Liver (tissue), 9 donors: ENCODE results near the gene COL24A1. TPM values are rescaled to one million over a fixed set of nuclear protein-coding genes. Genes with fewer than 3 reads are reported as not detected.

ENCODE experiments used
- DNase-seq: peaks from one replicate; pipeline ENCODE4 v3.0.0-alpha.2; 2017; ENCODE audit warnings: low spot score
- H3K27ac ChIP-seq, 2 donors: one replicate each; pipeline ENCODE4 v1.7.0; 2013; ENCODE audit warnings: inconsistent platforms in 2 of 2, low read length in 2 of 2, control low read depth in 1 of 2, low read depth in 1 of 2, mild to moderate bottlenecking in 1 of 2
- H3K27me3 ChIP-seq, 4 donors: one replicate each; pipeline versions ENCODE4 v1.6.1 to v1.7.0; 2013; ENCODE audit warnings: low read length in 3 of 4, inconsistent platforms in 1 of 4, mild to moderate bottlenecking in 1 of 4, moderate library complexity in 1 of 4; ENCODE audit not compliant: control insufficient read depth in 4 of 4, insufficient read depth in 4 of 4
- H3K36me3 ChIP-seq, 4 donors: one replicate each; pipeline versions ENCODE4 v1.6.1 to v1.7.0; 2013; ENCODE audit warnings: low read length in 3 of 4, mild to moderate bottlenecking in 3 of 4, low read depth in 1 of 4, moderate library complexity in 1 of 4; ENCODE audit not compliant: control insufficient read depth in 4 of 4, insufficient read depth in 3 of 4
- H3K4me1 ChIP-seq, 4 donors: one replicate each; pipeline versions ENCODE4 v1.6.1 to v1.7.0; 2013; ENCODE audit warnings: low read length in 3 of 4, mild to moderate bottlenecking in 3 of 4, moderate library complexity in 1 of 4; ENCODE audit not compliant: control insufficient read depth in 4 of 4, insufficient read depth in 4 of 4
- H3K4me3 ChIP-seq, 3 donors: one replicate each; pipeline versions ENCODE4 v1.6.1 to v1.7.0; 2013; ENCODE audit warnings: low read length in 3 of 3, control low read depth in 1 of 3, low read depth in 1 of 3, mild to moderate bottlenecking in 1 of 3
- H3K9ac ChIP-seq, 2 donors: one replicate each; pipeline ENCODE4 v1.7.0; 2013; ENCODE audit warnings: low read length in 2 of 2, mild to moderate bottlenecking in 2 of 2, moderate library complexity in 2 of 2, control low read depth in 1 of 2, low read depth in 1 of 2
- H3K9me3 ChIP-seq, 4 donors: one replicate each; pipeline versions ENCODE4 v1.6.1 to v1.7.0; 2013; ENCODE audit warnings: low read length in 3 of 4; ENCODE audit not compliant: control insufficient read depth in 4 of 4
- CTCF ChIP-seq: fragments of 150-350 bp; IDR thresholded peaks from 2 replicates; pipeline ENCODE4 v1.5.1; 2017; ENCODE audit warnings: improper control_type of control experiment, low read depth, low read length; ENCODE audit not compliant: missing input control
- EGR1 ChIP-seq, 2 donors: IDR thresholded peaks; 2 replicates each; pipeline ENCODE4 v1.6.1; 2016 to 2018; ENCODE audit warnings: antibody characterized with exemption in 2 of 2, low read depth in 2 of 2
- FOXA1 ChIP-seq: IDR thresholded peaks from 2 replicates; pipeline ENCODE4 v1.6.1; 2016; ENCODE audit warnings: antibody characterized with exemption
- FOXA2 ChIP-seq: IDR thresholded peaks from 2 replicates; pipeline ENCODE4 v1.6.1; 2016; ENCODE audit warnings: antibody characterized with exemption
- GABPA ChIP-seq, 2 donors: IDR thresholded peaks in 1 of 2; conservative IDR thresholded peaks in 1 of 2; 2 replicates each; pipeline ENCODE4 v1.6.1; 2016; ENCODE audit warnings: antibody characterized with exemption in 2 of 2, mild to moderate bottlenecking in 1 of 2, moderate library complexity in 1 of 2
- HNF4A ChIP-seq, 2 donors: conservative IDR thresholded peaks; 2 replicates each; pipeline ENCODE4 v1.6.1; 2016; ENCODE audit warnings: antibody characterized with exemption in 2 of 2, mild to moderate bottlenecking in 2 of 2
- HNF4G ChIP-seq: IDR thresholded peaks from 2 replicates; pipeline ENCODE4 v1.6.1; 2016; ENCODE audit warnings: antibody characterized with exemption
- JUND ChIP-seq, 2 donors: IDR thresholded peaks; 2 replicates each; pipeline ENCODE4 v1.6.1; 2016; ENCODE audit warnings: antibody characterized with exemption in 2 of 2
- RAD21 ChIP-seq, 2 donors: IDR thresholded peaks; 2 replicates each; pipeline ENCODE4 v1.6.1; 2016; ENCODE audit warnings: antibody characterized with exemption in 2 of 2, mild to moderate bottlenecking in 2 of 2
- REST ChIP-seq: IDR thresholded peaks from 2 replicates; pipeline ENCODE4 v1.6.1; 2016; ENCODE audit warnings: antibody characterized with exemption, mild to moderate bottlenecking
- RXRA ChIP-seq, 2 donors: IDR thresholded peaks; 2 replicates each; pipeline ENCODE4 v1.6.1; 2017 to 2018; ENCODE audit warnings: antibody characterized with exemption in 2 of 2, mild to moderate bottlenecking in 1 of 2
- SP1 ChIP-seq: IDR thresholded peaks from 2 replicates; pipeline ENCODE4 v1.6.1; 2018; ENCODE audit warnings: antibody characterized with exemption, mild to moderate bottlenecking
- TAF1 ChIP-seq: conservative IDR thresholded peaks from 2 replicates; pipeline ENCODE4 v1.6.1; 2016; ENCODE audit warnings: antibody characterized with exemption, mild to moderate bottlenecking
- YY1 ChIP-seq: IDR thresholded peaks from 2 replicates; pipeline ENCODE4 v1.6.1; 2016; ENCODE audit warnings: antibody characterized with exemption, mild to moderate bottlenecking
- WGBS: extraction: QIAGEN DNeasy Blood & Tissue Kit; methylation state at CpG from one replicate; pipeline ENCODE4 v1.1.7; 2013; 5-methylcytosine and 5-hydroxymethylcytosine counted together
- polyA plus RNA-seq, 2 donors: library from polyadenylated mRNA; stranded (reverse) in 1 of 2; unstranded in 1 of 2; fragments of 200-250 nt in 1 of 2; fragments of >200 nt in 1 of 2; fragmentation: Nextera tagmentation in 1 of 2; extraction: Ambion mirVana in 1 of 2; gene quantifications; one replicate each; pipeline versions ENCODE4 v1.2.1 to v1.2.3, GENCODE V29; 2013 to 2015
- total RNA-seq, 2 donors: library from RNA; depleted of rRNA; stranded (reverse); fragments of >200 nt; gene quantifications; one replicate each; pipeline ENCODE4 v1.2.3, GENCODE V29; 2014
- TF ChIP-seq, protein P1 (sequence below): IDR thresholded peaks from 2 replicates; pipeline ENCODE4 v1.6.1; 2016; ENCODE audit warnings: antibody characterized with exemption
- TF ChIP-seq, protein P2 (sequence below): IDR thresholded peaks from 2 replicates; pipeline ENCODE4 v1.6.1; 2016; ENCODE audit warnings: antibody characterized with exemption
- donor health status: healthy.
- donor health status: healthy.
- donor health status: healthy.
- donor health status: healthy.
- donor health status: healthy.

The COL24A1 gene
- total and polyA plus RNA-seq, 4 donors = under 0.01 to 0.28 (median 0.01) TPM; not detected in 1

GRCh38 chr1:86202552-86203340, 46.2 kb upstream of the COL24A1 start:
- no peak overlapping the region for H3K4me3 ChIP-seq
- no peaks in the 10 kb centered on the region for H3K36me3 ChIP-seq
- no peak for DNase-seq
- H3K9ac ChIP-seq = no peak overlapping the region
- no peak overlapping the region for H3K27ac ChIP-seq
- TF ChIP-seq RXRA (IDR thresholded peaks at IDR 0.05) (no peak), FOXA1 (no peak), TAF1 (no peak), REST (no peak), HNF4A (conservative IDR thresholded peaks at IDR 0.05) (no peak), YY1 (no peak), GABPA (IDR thresholded peaks at IDR 0.05 in 1 of 2, conservative IDR thresholded peaks at IDR 0.05 in 1 of 2) (no peak), EGR1 (IDR thresholded peaks at IDR 0.05; ENCODE audit: low read depth in 2 of 2) (no peak), SP1 (no peak), HNF4G (no peak)
- TF ChIP-seq, protein P1, sequence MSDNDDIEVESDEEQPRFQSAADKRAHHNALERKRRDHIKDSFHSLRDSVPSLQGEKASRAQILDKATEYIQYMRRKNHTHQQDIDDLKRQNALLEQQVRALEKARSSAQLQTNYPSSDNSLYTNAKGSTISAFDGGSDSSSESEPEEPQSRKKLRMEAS = no peak
- H3K9me3 ChIP-seq = no peaks in the 10 kb centered on the region
- 79% methylated on average over 4 of the region's 4 CpGs for WGBS
- no peaks in the 10 kb centered on the region for H3K4me1 ChIP-seq
- H3K27me3 ChIP-seq = no peaks in the 10 kb centered on the region

DNA sequence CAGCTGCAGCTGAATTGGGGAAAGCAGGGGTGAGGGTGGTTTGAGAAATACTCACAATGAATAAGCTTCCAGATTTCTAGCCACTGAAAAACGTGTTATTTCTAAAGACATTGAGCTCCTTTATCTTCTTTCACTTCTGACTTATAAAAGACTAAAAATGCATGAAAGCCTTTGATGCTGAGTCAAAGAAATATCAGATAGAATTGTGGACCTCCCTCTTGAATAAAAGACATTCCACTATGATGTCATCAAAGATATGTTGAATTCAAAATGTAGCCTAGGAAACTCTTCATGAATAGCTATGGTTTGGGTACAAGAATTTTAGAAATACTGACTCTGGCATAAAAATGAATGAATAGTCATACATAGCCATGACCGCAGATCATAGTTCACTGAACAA, 44.7 kb upstream of the COL24A1 start:
- Histone ChIP-seq H3K36me3 (no peaks in the 10 kb centered on the region), H3K27me3 (no peaks in the 10 kb centered on the region), H3K27ac (no peak overlapping the region), H3K9me3 (no peaks in the 10 kb centered on the region), H3K4me3 (no peak overlapping the region), H3K9ac (no peak overlapping the region), H3K4me1 (no peaks in the 10 kb centered on the region)
- TF ChIP-seq, protein P2, sequence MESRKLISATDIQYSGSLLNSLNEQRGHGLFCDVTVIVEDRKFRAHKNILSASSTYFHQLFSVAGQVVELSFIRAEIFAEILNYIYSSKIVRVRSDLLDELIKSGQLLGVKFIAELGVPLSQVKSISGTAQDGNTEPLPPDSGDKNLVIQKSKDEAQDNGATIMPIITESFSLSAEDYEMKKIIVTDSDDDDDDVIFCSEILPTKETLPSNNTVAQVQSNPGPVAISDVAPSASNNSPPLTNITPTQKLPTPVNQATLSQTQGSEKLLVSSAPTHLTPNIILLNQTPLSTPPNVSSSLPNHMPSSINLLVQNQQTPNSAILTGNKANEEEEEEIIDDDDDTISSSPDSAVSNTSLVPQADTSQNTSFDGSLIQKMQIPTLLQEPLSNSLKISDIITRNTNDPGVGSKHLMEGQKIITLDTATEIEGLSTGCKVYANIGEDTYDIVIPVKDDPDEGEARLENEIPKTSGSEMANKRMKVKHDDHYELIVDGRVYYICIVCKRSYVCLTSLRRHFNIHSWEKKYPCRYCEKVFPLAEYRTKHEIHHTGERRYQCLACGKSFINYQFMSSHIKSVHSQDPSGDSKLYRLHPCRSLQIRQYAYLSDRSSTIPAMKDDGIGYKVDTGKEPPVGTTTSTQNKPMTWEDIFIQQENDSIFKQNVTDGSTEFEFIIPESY = no peak
- TF ChIP-seq CTCF = no peak
- TF ChIP-seq YY1 = no peak
- no peak for TF ChIP-seq JUND (IDR thresholded peaks at IDR 0.05)
- TF ChIP-seq RAD21 (IDR thresholded peaks at IDR 0.05) = no peak
- TF ChIP-seq HNF4A (conservative IDR thresholded peaks at IDR 0.05) = no peak
- TF ChIP-seq SP1 = no peak
- TF ChIP-seq GABPA (IDR thresholded peaks at IDR 0.05 in 1 of 2, conservative IDR thresholded peaks at IDR 0.05 in 1 of 2) = no peak
- TF ChIP-seq FOXA1 = no peak
- TF ChIP-seq FOXA2 = no peak
- TF ChIP-seq RXRA (IDR thresholded peaks at IDR 0.05) = no peak
- TF ChIP-seq, protein P1 = no peak
- no peak for TF ChIP-seq TAF1
- no peak for DNase-seq
- 51% methylated on average over 2 of the region's 2 CpGs for WGBS
